HFFc6 (cell line): ENCODE data around the gene SLC43A3. TPM values are rescaled to one million over a fixed set of nuclear protein-coding genes. Genes with fewer than 3 reads are reported as not detected.

Experiments used
- DNase-seq: peaks from one replicate; pipeline ENCODE4 v3.0.0-alpha.2; 2018
- H3K27ac Mint-ChIP-seq: 2 replicates; pipeline ENCODE4 v1.8.0; 2020; ENCODE audit warnings: mild to moderate bottlenecking, mixed read lengths
- H3K27me3 Mint-ChIP-seq: 2 replicates; pipeline ENCODE4 v1.8.0; 2021; ENCODE audit warnings: mild to moderate bottlenecking, moderate library complexity, mixed read lengths; ENCODE audit not compliant: insufficient read depth
- H3K36me3 Mint-ChIP-seq: 2 replicates; pipeline ENCODE4 v1.8.0; 2021; ENCODE audit warnings: low read depth, mixed read lengths
- H3K4me1 Mint-ChIP-seq: 2 replicates; pipeline ENCODE4 v1.8.0; 2020; ENCODE audit warnings: low read depth, mixed read lengths
- H3K4me3 Mint-ChIP-seq: 2 replicates; pipeline ENCODE4 v1.8.0; 2020; ENCODE audit warnings: mild to moderate bottlenecking, moderate library complexity, mixed read lengths
- H3K9me3 Mint-ChIP-seq: 2 replicates; pipeline ENCODE4 v1.8.0; 2020; ENCODE audit warnings: mild to moderate bottlenecking, mixed read lengths
- total RNA-seq, 6 experiments: library from RNA; stranded (reverse); fragmentation: NEBNext Ultra II Directional; extraction: Animal tissue kit (Norgen Biotek cat#: 25700); gene quantifications; 2 replicates in 1 of 6; 3 replicates in 5 of 6; pipeline ENCODE4 v1.2.3, GENCODE V29; 2021
- TF ChIP-seq, protein P1 (sequence below): fragments of 200-600 bp; sonication (generic); IDR thresholded peaks from 2 replicates; pipeline ENCODE4 v1.5.0; 2021; ENCODE audit warnings: antibody characterized with exemption, mild to moderate bottlenecking

SLC43A3 gene
- total RNA-seq, 6 experiments from 2014 or later = 2.1 to 18.7 (median 15.8) TPM

DNA sequence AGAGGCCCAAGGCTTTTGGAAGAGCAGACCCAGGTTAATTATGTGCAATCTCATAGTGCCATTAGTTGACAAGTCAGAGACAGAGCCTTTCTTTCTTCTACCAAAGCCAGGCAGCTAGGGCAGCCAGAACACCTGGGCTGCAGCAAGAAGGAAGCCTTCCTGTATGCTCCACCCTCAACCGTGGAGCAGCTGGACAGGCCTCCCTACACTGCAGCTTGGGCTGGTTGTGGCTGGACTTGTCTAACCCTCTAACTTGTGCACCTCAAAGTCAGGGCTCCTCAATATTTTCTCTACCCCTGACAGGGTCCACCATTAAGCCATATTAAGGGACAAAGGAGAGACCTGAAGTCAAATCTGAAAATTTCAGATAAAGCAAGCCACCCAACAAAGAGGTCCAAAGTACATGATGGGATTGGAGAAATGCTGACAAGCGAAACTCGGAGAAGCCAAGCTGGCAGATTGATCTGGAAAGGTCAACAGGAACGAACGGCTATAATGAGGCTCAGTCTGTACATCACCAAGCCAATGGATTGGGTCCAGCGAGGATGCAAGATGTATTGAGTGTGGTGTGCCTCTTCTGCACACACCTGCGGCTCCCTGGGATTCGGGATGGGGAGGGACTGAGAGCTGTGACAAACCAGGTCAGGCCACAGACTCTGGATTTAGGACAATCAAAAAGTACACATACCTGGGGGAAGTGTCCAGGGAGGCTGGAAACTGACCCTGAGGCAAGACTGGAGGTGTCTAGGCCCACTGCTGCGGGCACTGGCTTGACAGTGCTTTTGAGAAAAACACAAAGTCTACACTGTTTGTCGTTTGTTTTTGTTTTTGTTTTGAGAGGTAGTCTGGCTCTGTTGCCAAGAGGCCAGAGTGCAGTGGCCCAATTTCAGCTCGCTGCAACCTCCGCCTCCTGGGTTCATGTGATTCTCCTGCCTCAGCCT lies 11.7 kb upstream of the SLC43A3 start:
- peaks cover 12% of the 10 kb centered on the region for H3K27me3 Mint-ChIP-seq
- no peak overlapping the region for H3K27ac Mint-ChIP-seq
- TF ChIP-seq, protein P1, sequence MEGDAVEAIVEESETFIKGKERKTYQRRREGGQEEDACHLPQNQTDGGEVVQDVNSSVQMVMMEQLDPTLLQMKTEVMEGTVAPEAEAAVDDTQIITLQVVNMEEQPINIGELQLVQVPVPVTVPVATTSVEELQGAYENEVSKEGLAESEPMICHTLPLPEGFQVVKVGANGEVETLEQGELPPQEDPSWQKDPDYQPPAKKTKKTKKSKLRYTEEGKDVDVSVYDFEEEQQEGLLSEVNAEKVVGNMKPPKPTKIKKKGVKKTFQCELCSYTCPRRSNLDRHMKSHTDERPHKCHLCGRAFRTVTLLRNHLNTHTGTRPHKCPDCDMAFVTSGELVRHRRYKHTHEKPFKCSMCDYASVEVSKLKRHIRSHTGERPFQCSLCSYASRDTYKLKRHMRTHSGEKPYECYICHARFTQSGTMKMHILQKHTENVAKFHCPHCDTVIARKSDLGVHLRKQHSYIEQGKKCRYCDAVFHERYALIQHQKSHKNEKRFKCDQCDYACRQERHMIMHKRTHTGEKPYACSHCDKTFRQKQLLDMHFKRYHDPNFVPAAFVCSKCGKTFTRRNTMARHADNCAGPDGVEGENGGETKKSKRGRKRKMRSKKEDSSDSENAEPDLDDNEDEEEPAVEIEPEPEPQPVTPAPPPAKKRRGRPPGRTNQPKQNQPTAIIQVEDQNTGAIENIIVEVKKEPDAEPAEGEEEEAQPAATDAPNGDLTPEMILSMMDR = no peak
- no peaks in the 10 kb centered on the region for H3K9me3 Mint-ChIP-seq
- H3K4me1 Mint-ChIP-seq = peaks cover 18% of the 10 kb centered on the region
- H3K4me3 Mint-ChIP-seq = no peak overlapping the region
- no peaks in the 10 kb centered on the region for H3K36me3 Mint-ChIP-seq
- no peak for DNase-seq

DNA sequence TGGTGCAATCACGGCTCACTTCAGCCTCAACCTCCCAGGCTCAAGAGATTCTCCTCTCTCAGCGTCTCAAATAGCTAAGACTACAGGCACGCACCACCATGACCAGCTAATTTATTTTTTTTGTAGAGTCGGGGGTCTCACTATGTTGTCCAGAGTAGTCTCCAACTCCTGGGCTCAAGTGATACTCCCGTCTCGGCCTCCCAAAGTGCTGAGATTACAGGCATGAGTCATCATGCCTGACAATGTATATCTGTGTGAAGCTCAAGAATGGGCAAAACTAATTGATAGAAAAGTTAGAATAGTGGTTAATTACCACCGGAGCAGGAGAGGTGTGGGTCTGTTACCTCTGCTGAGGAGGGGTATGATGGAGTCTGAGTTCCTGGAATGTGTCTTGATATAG lies 9.1 kb upstream of the SLC43A3 start:
- H3K27me3 Mint-ChIP-seq = peaks cover 14% of the 10 kb centered on the region
- H3K27ac Mint-ChIP-seq = no peak overlapping the region
- H3K4me1 Mint-ChIP-seq = peaks cover 38% of the 10 kb centered on the region
- H3K4me3 Mint-ChIP-seq = no peak overlapping the region
- TF ChIP-seq, protein P1 = no peak
- H3K9me3 Mint-ChIP-seq = no peaks in the 10 kb centered on the region
- no peak for DNase-seq
- H3K36me3 Mint-ChIP-seq = no peaks in the 10 kb centered on the region

DNA sequence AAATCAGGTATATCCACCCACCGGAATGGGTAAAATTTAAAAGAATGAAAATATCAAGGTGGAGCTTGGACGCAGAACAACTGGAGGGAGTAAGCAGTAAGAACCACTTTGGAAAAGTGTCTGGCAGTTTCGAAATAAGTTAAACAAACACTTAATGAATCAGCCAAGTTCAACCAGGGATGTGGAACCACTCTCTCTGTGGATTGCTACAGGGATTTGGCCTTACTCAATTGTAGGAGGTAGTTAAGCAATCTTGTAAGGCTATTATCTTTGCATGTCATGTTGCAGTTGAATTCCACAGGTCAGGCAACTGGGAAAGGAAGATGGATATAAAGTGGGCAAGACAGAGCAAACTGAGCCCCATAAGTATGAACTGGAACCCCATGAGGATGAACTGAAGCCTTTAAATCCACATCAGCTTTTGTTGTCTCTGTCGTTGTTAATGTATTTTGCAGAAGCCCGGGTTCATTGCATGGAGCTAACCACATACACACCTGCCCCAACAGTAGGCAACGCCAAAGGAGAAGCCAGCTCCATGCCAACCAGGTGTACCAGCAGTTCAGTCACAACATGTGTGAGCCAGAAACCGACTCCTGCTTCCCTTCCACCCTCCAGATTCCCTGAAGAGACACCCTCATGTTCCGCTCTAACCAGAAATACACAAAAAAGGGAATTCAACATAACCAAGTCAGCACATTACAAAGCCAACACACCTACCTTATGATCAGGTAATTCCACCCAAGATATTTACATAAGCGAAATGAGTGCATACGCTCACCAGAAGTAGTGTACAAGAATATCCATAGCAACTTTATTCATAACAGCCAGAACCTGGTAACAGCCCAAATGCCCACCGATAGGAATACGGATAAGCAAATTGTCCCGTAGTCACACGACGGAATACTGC lies 8.0 kb upstream of the SLC43A3 start:
- TF ChIP-seq, protein P1 = no peak
- DNase-seq = peak; percentile 91
- no peaks in the 10 kb centered on the region for H3K9me3 Mint-ChIP-seq
- H3K27me3 Mint-ChIP-seq = peaks cover 10% of the 10 kb centered on the region
- H3K36me3 Mint-ChIP-seq = no peaks in the 10 kb centered on the region
- H3K27ac Mint-ChIP-seq = no peak overlapping the region; the same call in 1 of the 2 replicates
- H3K4me1 Mint-ChIP-seq = peaks cover 38% of the 10 kb centered on the region
- H3K4me3 Mint-ChIP-seq = no peak overlapping the region

DNA sequence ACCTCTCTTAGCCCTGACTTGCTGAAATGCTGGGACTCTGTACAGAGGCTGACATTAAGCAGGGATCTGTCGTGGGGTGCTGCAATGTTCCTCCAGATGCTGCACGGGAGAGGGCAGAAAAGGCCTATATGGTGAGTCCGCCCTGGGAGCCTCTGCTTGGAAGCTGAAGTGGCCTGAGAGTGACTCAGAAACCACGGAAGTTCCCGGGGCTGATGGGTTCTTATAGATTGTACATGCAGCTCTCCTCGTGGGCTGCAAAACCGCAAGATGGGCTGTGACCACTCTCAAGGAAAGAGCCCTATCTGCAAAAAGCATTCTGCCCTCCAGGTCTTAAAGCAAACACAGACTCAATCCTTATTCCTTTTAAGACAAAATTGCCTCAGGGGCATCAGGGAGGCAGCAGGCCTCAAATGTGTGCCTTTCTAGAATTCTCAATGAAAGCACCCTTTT lies 5.8 kb upstream of the SLC43A3 start:
- Mint-ChIP-seq H3K4me3 (no peak overlapping the region), H3K27ac (peak overlapping the region; percentile 72), H3K27me3 (peaks cover 9% of the 10 kb centered on the region), H3K9me3 (no peaks in the 10 kb centered on the region), H3K36me3 (no peaks in the 10 kb centered on the region), H3K4me1 (peaks cover 41% of the 10 kb centered on the region)
- TF ChIP-seq, protein P1 = no peak
- peak; percentile 87 for DNase-seq

DNA sequence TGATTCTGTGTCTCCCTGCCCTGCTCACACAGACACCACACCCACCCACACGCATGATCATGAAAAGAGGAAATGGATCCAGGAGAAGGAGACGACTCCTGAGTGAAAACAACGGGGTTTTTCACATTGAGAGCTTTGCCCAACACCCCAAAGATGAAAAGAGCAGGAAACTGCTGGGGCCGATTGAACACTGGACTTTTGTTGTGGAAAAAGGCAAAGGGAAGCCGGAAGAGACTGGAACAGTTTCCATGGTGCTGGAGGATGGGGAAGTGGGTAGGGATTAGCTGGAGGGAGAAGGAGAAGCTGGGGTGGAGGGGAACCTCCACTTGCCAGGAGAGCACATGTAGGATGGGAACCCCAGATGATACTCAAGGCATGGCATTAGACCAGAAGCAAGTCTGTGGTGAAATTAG lies 5.2 kb upstream of the SLC43A3 start:
- Mint-ChIP-seq H3K27ac (peak overlapping the region; percentile 25), H3K4me3 (no peak overlapping the region), H3K27me3 (peaks cover 9% of the 10 kb centered on the region), H3K4me1 (peaks cover 47% of the 10 kb centered on the region), H3K36me3 (no peaks in the 10 kb centered on the region), H3K9me3 (no peaks in the 10 kb centered on the region)
- TF ChIP-seq, protein P1 = no peak
- no peak for DNase-seq
